ENCODE results near the gene CEP95. TPM values are rescaled to one million over a fixed set of nuclear protein-coding genes. Genes with fewer than 3 reads are reported as not detected.

The CEP95 gene
- polyA plus RNA-seq, 2 of the 4 experiments (the other 2 are of a cell fraction) = 30.0 to 73.0 TPM

- Histone ChIP-seq H3K4me1 (no peaks in the 10 kb centered on the region), H3K4me3 (no peak overlapping the region), H3K9me3 (no peaks in the 10 kb centered on the region), H3K4me2 (no peak overlapping the region), H3K27ac (no peak overlapping the region)
- no peak for ATAC-seq
- no peak for DNase-seq (ENCODE audit: low read depth in 1 of 2, low spot score in 1 of 2)
- TF ChIP-seq EP300 (IDR thresholded peaks at IDR 0.05) = no peak
- peak; percentile 42 for TF ChIP-seq MAFK (IDR thresholded peaks at IDR 0.05; ENCODE audit: partially characterized antibody)
- TF ChIP-seq CHD2 (IDR thresholded peaks at IDR 0.05; ENCODE audit: low read length, partially characterized antibody) = no peak
- no peak for TF ChIP-seq RFX5 (IDR thresholded peaks at IDR 0.05)
- POLR2A ChIA-PET = no interaction called here
- no peak for FAIRE-seq
- CTCF ChIA-PET = interaction anchor here (0.7 to 1.6 kb wide), 3 partner anchors 21 to 121 kb away, joined by 3 to 4 read pairs (median 3); partner anchors contain the start of gene CEP95
- WGBS (ENCODE audit: missing lambda C conversion rate) = 91% methylated on average over 2 of the region's 2 CpGs
These were observed 21.1 kb downstream of the CEP95 start for GRCh38 chr17:64527914-64528313.

GRCh38 chr17:64529221-64529620, 22.4 kb downstream of the CEP95 start:
- TF ChIP-seq ELK1 (IDR thresholded peaks at IDR 0.05; ENCODE audit: low read depth, low read length) (no peak), ZSCAN20 (CRISPR knock-in tag; IDR thresholded peaks at IDR 0.05) (no peak), E2F6 (IDR thresholded peaks at IDR 0.05; ENCODE audit: borderline replicate concordance, low read depth) (no peak), NFE2L2 (conservative IDR thresholded peaks at IDR 0.05; ENCODE audit: low read length) (no peak), CHD4 (IDR thresholded peaks at IDR 0.05; ENCODE audit: borderline replicate concordance) (no peak), HOXA7 (CRISPR knock-in tag; IDR thresholded peaks at IDR 0.05) (no peak), RNF2 (IDR thresholded peaks at IDR 0.05; ENCODE audit: borderline replicate concordance, low read depth) (no peak), RARB (CRISPR knock-in tag; IDR thresholded peaks at IDR 0.05) (no peak), MAFK (IDR thresholded peaks at IDR 0.05; ENCODE audit: partially characterized antibody) (no peak), HES2 (IDR thresholded peaks at IDR 0.05) (no peak), NR3C1 (IDR thresholded peaks at IDR 0.05) (no peak), ZC3H11A (IDR thresholded peaks at IDR 0.05) (no peak), TP53 (CRISPR knock-in tag; IDR thresholded peaks at IDR 0.05) (no peak)
- Histone ChIP-seq H3K4me1 (no peaks in the 10 kb centered on the region), H3K9me3 (no peaks in the 10 kb centered on the region), H3K4me2 (no peak overlapping the region), H3K4me3 (no peak overlapping the region), H3K27ac (no peak overlapping the region)
- FAIRE-seq (no peak), DNase-seq (ENCODE audit: low read depth in 1 of 2, low spot score in 1 of 2) (no peak), ATAC-seq (no peak)
- ChIA-PET CTCF (interaction anchor here (1.6 kb wide), 2 partner anchors 22 to 109 kb away, joined by 4 read pairs; partner anchors contain the start of gene CEP95), POLR2A (no interaction called here)
- WGBS (ENCODE audit: missing lambda C conversion rate) = 96% methylated on average over 5 of the region's 5 CpGs

- no peaks in the 10 kb centered on the region for H3K4me1 ChIP-seq
- H3K9me3 ChIP-seq = no peaks in the 10 kb centered on the region
- FAIRE-seq (no peak), DNase-seq (ENCODE audit: low read depth in 1 of 2, low spot score in 1 of 2) (no peak), ATAC-seq (no peak)
- TF ChIP-seq EHF (CRISPR knock-in tag; IDR thresholded peaks at IDR 0.05) (no peak), POLR2AphosphoS2 (conservative IDR thresholded peaks at IDR 0.05; ENCODE audit: low read length) (no peak), RCOR1 (IDR thresholded peaks at IDR 0.05; ENCODE audit: low read depth, low read length) (no peak), BHLHE40 (IDR thresholded peaks at IDR 0.05; ENCODE audit: low read depth, low read length) (no peak), HOXB13 (CRISPR knock-in tag; IDR thresholded peaks at IDR 0.05; ENCODE audit: low read depth) (no peak), HMGXB4 (CRISPR knock-in tag; IDR thresholded peaks at IDR 0.05; ENCODE audit: borderline replicate concordance) (no peak), RNF2 (IDR thresholded peaks at IDR 0.05; ENCODE audit: borderline replicate concordance, low read depth) (no peak), EHMT2 (IDR thresholded peaks at IDR 0.05; ENCODE audit: low read depth) (no peak), CHD4 (IDR thresholded peaks at IDR 0.05; ENCODE audit: borderline replicate concordance) (no peak), MAZ (IDR thresholded peaks at IDR 0.05; ENCODE audit: borderline replicate concordance, low read depth, low read length) (no peak), REST (IDR thresholded peaks at IDR 0.05) (no peak)
- no peak overlapping the region for H3K4me3 ChIP-seq
- WGBS (ENCODE audit: missing lambda C conversion rate) = 83% methylated on average over 5 of the region's 5 CpGs
- no peak overlapping the region for H3K4me2 ChIP-seq
- H3K27ac ChIP-seq = no peak overlapping the region
- ChIA-PET POLR2A (no interaction called here), CTCF (interaction anchor here (0.9 to 1.9 kb wide), 4 partner anchors 15 to 118 kb away, joined by 3 to 9 read pairs (median 7); no protein-coding TSS in a partner anchor)
These were observed 25.2 kb downstream of the CEP95 start for GRCh38 chr17:64531955-64532371.

All from A549 (cell line).